Neural progenitor cell (in vitro differentiated cells): Measurements from ENCODE around the gene PARP4. TPM values are rescaled to one million over a fixed set of nuclear protein-coding genes. Genes with fewer than 3 reads are reported as not detected.
"Not testable (repeated sequence)": the region's sequence is repeated elsewhere in the genome, so short reads cannot be mapped to it uniquely, and the experiment has no call there.

Experiments used
- DNase-seq: peaks from one replicate; pipeline ENCODE4 v3.0.0-alpha.2; 2016; ENCODE audit warnings: low spot score
- H2AFZ ChIP-seq: fragments of 200-600 bp; sonication (generic); replicated peaks from 2 replicates; pipeline ENCODE4 v1.6.1; 2016; ENCODE audit warnings: antibody characterized with exemption
- H3F3A ChIP-seq: fragments of 200-600 bp; sonication (generic); 2 replicates; pipeline ENCODE4 v1.6.1; 2016; ENCODE audit warnings: antibody characterized with exemption, low read depth
- H3K27ac ChIP-seq: fragments of 200-600 bp; sonication (generic); 2 replicates; pipeline ENCODE4 v1.5.1; 2016; ENCODE audit warnings: mild to moderate bottlenecking
- H3K27me3 ChIP-seq: fragments of 200-600 bp; sonication (generic); 2 replicates; pipeline ENCODE4 v1.6.1; 2016; ENCODE audit warnings: mild to moderate bottlenecking, moderate library complexity
- H3K36me3 ChIP-seq: fragments of 200-600 bp; sonication (generic); 2 replicates; pipeline ENCODE4 v1.5.1; 2016
- H3K4me1 ChIP-seq: fragments of 200-600 bp; sonication (generic); 2 replicates; pipeline ENCODE4 v1.6.1; 2016; ENCODE audit warnings: mixed run types
- H3K4me2 ChIP-seq: fragments of 200-600 bp; sonication (generic); 2 replicates; pipeline ENCODE4 v1.6.1; 2016
- H3K4me3 ChIP-seq: fragments of 200-600 bp; sonication (generic); 2 replicates; pipeline ENCODE4 v1.5.1; 2016
- H3K79me2 ChIP-seq: fragments of 200-600 bp; sonication (generic); 2 replicates; pipeline ENCODE4 v1.6.1; 2016; ENCODE audit warnings: low read depth
- H3K9ac ChIP-seq: fragments of 200-600 bp; sonication (generic); 2 replicates; pipeline ENCODE4 v1.6.1; 2016
- H3K9me3 ChIP-seq: fragments of 200-600 bp; sonication (generic); 2 replicates; pipeline ENCODE4 v1.5.1; 2016; ENCODE audit warnings: low read depth
- H4K20me1 ChIP-seq: fragments of 200-600 bp; sonication (generic); 2 replicates; pipeline ENCODE4 v1.6.1; 2016; ENCODE audit warnings: low read depth
- H3K27ac Mint-ChIP-seq: 3 replicates; pipeline ENCODE4 v1.8.0; 2021; ENCODE audit warnings: mixed read lengths
- H3K27me3 Mint-ChIP-seq: 2 replicates; pipeline ENCODE4 v1.8.0; 2022; ENCODE audit warnings: low read depth, mild to moderate bottlenecking, inconsistent platforms, moderate library complexity, mixed read lengths; ENCODE audit not compliant: insufficient read depth
- H3K36me3 Mint-ChIP-seq: 3 replicates; pipeline ENCODE4 v1.8.0; 2021; ENCODE audit warnings: mixed read lengths
- H3K4me1 Mint-ChIP-seq: 3 replicates; pipeline ENCODE4 v1.8.0; 2021; ENCODE audit warnings: mixed read lengths
- H3K4me3 Mint-ChIP-seq: 3 replicates; pipeline ENCODE4 v1.8.0; 2021; ENCODE audit warnings: mild to moderate bottlenecking, moderate library complexity, mixed read lengths
- H3K9me3 Mint-ChIP-seq: 3 replicates; pipeline ENCODE4 v1.8.0; 2020; ENCODE audit warnings: mixed read lengths
- EZH2 ChIP-seq: fragments of 200-600 bp; sonication (generic); IDR thresholded peaks from 2 replicates; pipeline ENCODE4 v1.6.1; 2017; ENCODE audit warnings: antibody characterized with exemption, mild to moderate bottlenecking, moderate library complexity
- EZH2phosphoT487 ChIP-seq: fragments of 200-600 bp; sonication (generic); IDR thresholded peaks from 2 replicates; pipeline ENCODE4 v1.6.1; 2017; ENCODE audit warnings: antibody characterized with exemption
- total RNA-seq: library from RNA; depleted of rRNA; stranded (reverse); fragments of >200 nt; gene quantifications from 2 replicates; pipeline ENCODE4 v1.2.3, GENCODE V29; 2015; ENCODE audit warnings: low replicate concordance
- TF ChIP-seq, protein P1 (sequence below): fragments of 200-600 bp; sonication (generic); IDR thresholded peaks from 2 replicates; pipeline ENCODE4 v1.5.1; 2017; ENCODE audit warnings: antibody characterized with exemption, mild to moderate bottlenecking

The PARP4 gene
- total RNA-seq, 1 donor from 2014 or later: 44.6 TPM

DNA sequence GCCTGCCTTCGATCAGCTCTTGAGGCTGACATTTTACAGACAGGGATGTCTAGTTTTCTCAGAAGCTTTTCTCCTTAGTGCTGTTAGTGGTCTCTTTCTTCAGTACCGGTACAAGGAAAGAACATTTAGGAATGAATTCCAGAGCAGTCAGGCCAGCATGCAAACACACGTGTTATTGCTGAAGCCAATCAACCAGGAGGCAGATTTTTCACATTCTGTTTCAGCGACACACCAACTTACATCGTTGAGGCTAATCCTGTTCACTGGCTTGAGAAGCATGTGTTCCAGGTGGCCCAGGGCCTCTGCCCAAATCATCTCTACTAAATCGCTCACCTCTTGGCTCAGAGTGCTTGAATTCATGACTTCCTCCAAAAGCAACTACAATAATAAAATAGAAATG, 19.2 kb downstream of the PARP4 start:
- Histone ChIP-seq H3K27me3 (no peaks in the 10 kb centered on the region), H3K4me2 (no peak overlapping the region), H3F3A (no peaks in the 10 kb centered on the region), H3K9me3 (no peaks in the 10 kb centered on the region), H3K79me2 (no peaks in the 10 kb centered on the region), H3K9ac (no peak overlapping the region), H3K36me3 (no peaks in the 10 kb centered on the region), H3K4me3 (no peak overlapping the region), H4K20me1 (no peaks in the 10 kb centered on the region), H2AFZ (no peak overlapping the region), H3K27ac (no peak overlapping the region), H3K4me1 (no peaks in the 10 kb centered on the region)
- H3K4me3 Mint-ChIP-seq: no peak overlapping the region
- peaks cover 2% of the 10 kb centered on the region for H3K27me3 Mint-ChIP-seq
- H3K9me3 Mint-ChIP-seq: no peaks in the 10 kb centered on the region
- H3K4me1 Mint-ChIP-seq: no peaks in the 10 kb centered on the region
- H3K36me3 Mint-ChIP-seq: peaks cover 38% of the 10 kb centered on the region
- DNase-seq: no peak
- H3K27ac Mint-ChIP-seq: no peak overlapping the region
- TF ChIP-seq, protein P1, sequence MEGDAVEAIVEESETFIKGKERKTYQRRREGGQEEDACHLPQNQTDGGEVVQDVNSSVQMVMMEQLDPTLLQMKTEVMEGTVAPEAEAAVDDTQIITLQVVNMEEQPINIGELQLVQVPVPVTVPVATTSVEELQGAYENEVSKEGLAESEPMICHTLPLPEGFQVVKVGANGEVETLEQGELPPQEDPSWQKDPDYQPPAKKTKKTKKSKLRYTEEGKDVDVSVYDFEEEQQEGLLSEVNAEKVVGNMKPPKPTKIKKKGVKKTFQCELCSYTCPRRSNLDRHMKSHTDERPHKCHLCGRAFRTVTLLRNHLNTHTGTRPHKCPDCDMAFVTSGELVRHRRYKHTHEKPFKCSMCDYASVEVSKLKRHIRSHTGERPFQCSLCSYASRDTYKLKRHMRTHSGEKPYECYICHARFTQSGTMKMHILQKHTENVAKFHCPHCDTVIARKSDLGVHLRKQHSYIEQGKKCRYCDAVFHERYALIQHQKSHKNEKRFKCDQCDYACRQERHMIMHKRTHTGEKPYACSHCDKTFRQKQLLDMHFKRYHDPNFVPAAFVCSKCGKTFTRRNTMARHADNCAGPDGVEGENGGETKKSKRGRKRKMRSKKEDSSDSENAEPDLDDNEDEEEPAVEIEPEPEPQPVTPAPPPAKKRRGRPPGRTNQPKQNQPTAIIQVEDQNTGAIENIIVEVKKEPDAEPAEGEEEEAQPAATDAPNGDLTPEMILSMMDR: no peak
- no peak for TF ChIP-seq EZH2
- TF ChIP-seq EZH2phosphoT487: no peak

DNA sequence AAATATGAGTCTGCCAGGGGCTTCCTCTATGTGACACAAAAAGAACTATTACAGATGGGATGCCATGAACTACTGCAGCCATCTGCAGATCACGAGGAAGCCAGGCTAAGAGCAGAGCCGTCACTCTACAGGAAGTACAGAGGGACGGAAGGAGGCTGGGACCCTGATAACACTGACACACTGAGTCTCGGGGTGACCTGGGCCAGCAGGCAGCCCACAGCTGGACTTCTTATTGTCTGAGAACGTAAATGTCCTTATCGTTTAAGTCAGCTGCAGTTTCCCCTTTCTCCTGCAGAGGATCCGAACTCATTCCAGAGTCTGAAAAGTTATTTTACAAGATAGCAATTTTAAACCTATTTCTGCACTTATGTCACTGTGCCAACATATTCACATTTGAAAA, 20.7 kb downstream of the PARP4 start:
- no peak overlapping the region for H3K4me3 Mint-ChIP-seq
- H3K9ac ChIP-seq: no peak overlapping the region
- no peaks in the 10 kb centered on the region for H3K79me2 ChIP-seq
- no peaks in the 10 kb centered on the region for H4K20me1 ChIP-seq
- H3K4me1 ChIP-seq: no peaks in the 10 kb centered on the region
- H3K27me3 Mint-ChIP-seq: peaks cover 2% of the 10 kb centered on the region
- H3K27me3 ChIP-seq: no peaks in the 10 kb centered on the region
- no peaks in the 10 kb centered on the region for H3K4me1 Mint-ChIP-seq
- no peak for TF ChIP-seq EZH2
- TF ChIP-seq EZH2phosphoT487: no peak
- H3K9me3 ChIP-seq: no peaks in the 10 kb centered on the region
- H3K27ac ChIP-seq: no peak overlapping the region
- no peak overlapping the region for H3K4me2 ChIP-seq
- no peak overlapping the region for H3K4me3 ChIP-seq
- no peak for DNase-seq
- H3F3A ChIP-seq: no peaks in the 10 kb centered on the region
- H3K9me3 Mint-ChIP-seq: no peaks in the 10 kb centered on the region
- H3K36me3 ChIP-seq: no peaks in the 10 kb centered on the region
- no peak overlapping the region for H3K27ac Mint-ChIP-seq
- H2AFZ ChIP-seq: no peak overlapping the region
- peaks cover 32% of the 10 kb centered on the region for H3K36me3 Mint-ChIP-seq

DNA sequence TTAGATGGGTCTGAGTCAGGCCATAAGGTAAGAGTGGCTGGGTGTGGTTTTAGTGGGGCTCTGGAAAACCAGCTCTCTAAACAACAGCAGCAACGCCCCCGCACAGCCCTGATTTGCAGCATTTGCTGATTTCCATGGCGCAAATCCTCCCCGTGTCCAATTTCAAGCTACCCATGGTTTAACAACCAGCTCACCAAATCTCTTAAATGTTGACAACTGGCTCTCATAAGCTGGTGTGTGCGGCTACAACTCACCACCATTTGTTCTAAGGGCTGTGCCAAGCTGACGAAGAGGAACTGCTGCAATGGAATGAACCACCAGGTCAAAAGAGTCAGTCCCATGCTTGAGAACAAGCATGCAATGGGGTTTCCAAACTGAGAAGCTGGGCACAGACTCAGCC, 22.9 kb downstream of the PARP4 start:
- H3K36me3 ChIP-seq: no peaks in the 10 kb centered on the region
- no peak for TF ChIP-seq EZH2phosphoT487
- no peak for TF ChIP-seq EZH2
- TF ChIP-seq, protein P1: no peak
- H3K36me3 Mint-ChIP-seq: peaks cover 32% of the 10 kb centered on the region
- H3F3A ChIP-seq: no peaks in the 10 kb centered on the region
- H3K4me3 Mint-ChIP-seq: no peak overlapping the region
- no peaks in the 10 kb centered on the region for H3K27me3 ChIP-seq
- H3K27me3 Mint-ChIP-seq: peaks cover 2% of the 10 kb centered on the region
- H3K27ac Mint-ChIP-seq: no peak overlapping the region
- H2AFZ ChIP-seq: no peak overlapping the region
- DNase-seq: no peak
- H3K4me3 ChIP-seq: no peak overlapping the region
- H3K79me2 ChIP-seq: no peaks in the 10 kb centered on the region
- no peaks in the 10 kb centered on the region for H3K4me1 ChIP-seq
- H3K27ac ChIP-seq: no peak overlapping the region
- no peaks in the 10 kb centered on the region for H4K20me1 ChIP-seq
- no peaks in the 10 kb centered on the region for H3K4me1 Mint-ChIP-seq
- H3K9ac ChIP-seq: no peak overlapping the region
- H3K4me2 ChIP-seq: no peak overlapping the region
- H3K9me3 ChIP-seq: no peaks in the 10 kb centered on the region
- no peaks in the 10 kb centered on the region for H3K9me3 Mint-ChIP-seq

DNA sequence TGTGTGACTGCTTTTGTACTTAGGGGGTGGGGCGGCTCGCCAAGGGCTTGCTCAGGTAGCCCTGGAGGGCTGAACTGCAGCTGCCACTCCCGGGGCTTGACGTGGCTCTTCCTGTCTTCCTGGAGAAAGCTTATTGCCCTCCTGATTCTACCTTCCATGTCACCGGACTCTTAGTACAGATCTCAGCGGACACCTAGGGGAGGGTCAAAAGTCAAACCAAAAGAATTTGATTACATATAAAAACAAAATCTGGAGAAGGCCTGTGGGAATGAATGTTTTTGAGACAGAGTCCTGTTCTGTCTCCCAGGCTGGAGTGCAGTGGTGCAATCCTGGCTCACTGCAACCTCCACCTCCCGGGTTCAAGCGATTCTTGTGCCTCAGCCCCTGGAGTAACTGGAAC, 24.5 kb downstream of the PARP4 start:
- not testable (repeated sequence) for H3K27me3 ChIP-seq, H3K4me3 Mint-ChIP-seq, H4K20me1 ChIP-seq, H2AFZ ChIP-seq, H3K36me3 ChIP-seq, H3K27ac ChIP-seq, H3K27me3 Mint-ChIP-seq, H3K4me1 Mint-ChIP-seq, H3K4me1 ChIP-seq, H3K27ac Mint-ChIP-seq, H3K79me2 ChIP-seq, H3K9me3 Mint-ChIP-seq, H3K4me3 ChIP-seq, H3K9ac ChIP-seq, DNase-seq, H3F3A ChIP-seq, H3K4me2 ChIP-seq, H3K9me3 ChIP-seq
- H3K36me3 Mint-ChIP-seq: peaks cover 35% of the 10 kb centered on the region

DNA sequence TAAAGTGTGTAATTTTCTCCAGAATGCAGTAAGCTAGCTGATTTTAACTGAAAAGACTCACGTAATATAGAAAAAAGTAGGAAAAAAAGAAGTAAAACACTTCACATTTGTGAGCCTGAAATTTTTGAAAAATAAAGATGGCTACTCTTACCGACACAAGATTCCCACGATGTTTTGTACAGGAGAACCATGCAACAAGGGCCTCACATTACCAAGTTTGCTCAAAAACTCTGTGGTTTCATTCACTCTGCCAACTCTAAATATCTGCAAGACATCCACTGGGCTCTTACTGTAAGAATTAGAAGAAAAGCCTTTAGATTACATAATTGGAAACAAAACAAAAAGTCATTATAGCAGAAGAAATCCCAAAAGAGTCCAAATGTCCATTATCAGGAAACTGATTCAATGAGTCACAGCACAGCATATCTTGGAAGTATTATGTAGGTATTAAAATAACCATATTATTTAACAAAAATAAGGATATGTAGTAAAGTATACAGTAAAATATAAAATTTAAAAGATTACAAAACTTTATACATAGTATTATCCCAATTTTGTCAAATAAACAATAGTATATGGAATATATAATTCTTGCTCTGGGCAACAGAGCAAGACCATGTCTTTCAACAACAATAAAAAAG, 26.4 kb downstream of the PARP4 start:
- not testable (repeated sequence) for H3K4me2 ChIP-seq, H3K79me2 ChIP-seq, H3K9ac ChIP-seq, H3K27me3 Mint-ChIP-seq, H3K9me3 ChIP-seq, H3K27ac ChIP-seq, H2AFZ ChIP-seq, H3K9me3 Mint-ChIP-seq, H3K27me3 ChIP-seq, H3K27ac Mint-ChIP-seq, H3F3A ChIP-seq, DNase-seq, H3K4me3 ChIP-seq, H3K36me3 ChIP-seq, H3K4me1 Mint-ChIP-seq, H3K4me1 ChIP-seq, H3K4me3 Mint-ChIP-seq, H4K20me1 ChIP-seq
- peaks cover 42% of the 10 kb centered on the region for H3K36me3 Mint-ChIP-seq
